Embryonic facial prominence (tissue), 1 donor: ENCODE results near the gene GPR152.
A peak's percentile ranks its signal among the peaks of the same experiment; 100 is the strongest.
"Not testable (repeated sequence)": the region's sequence is repeated elsewhere in the genome, so short reads cannot be mapped to it uniquely, and the experiment has no call there.

Experiments used
- DNase-seq: peaks from one replicate; pipeline ENCODE4 v3.0.0-alpha.2; 2016; ENCODE audit errors: extremely low spot score

GPR152 gene

DNA sequence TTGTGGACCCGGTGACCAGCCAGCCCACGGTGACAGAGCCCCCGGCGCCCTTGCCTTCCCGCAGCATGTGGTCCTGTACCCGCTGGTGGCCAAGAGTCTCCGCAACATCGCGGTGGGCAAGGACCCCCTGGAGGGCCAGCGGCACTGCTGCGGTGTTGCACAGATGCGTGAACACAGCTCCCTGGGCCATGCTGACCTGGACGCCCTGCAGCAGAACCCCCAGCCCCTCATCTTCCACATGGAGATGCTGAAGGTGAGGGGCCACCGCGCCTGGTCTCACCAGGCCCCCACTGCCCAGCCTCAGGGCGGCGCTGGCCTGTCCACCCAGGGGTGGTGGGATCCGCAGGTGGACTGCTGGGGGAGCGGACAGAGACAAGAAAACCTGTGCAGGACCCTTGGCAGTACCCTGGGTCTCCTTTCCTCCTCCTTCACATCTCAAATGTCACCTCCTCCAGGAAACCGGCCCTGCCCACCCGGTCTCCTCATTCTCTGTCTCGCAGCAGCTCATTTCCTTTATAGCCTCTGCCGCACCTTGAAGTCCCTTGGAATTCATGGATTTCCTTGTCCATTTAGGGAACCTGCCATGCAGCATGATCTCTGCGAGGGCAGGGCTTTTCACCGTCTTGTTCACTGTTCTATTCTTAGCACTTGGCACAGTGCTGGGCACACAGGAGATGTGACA is 36.8 kb upstream of the GPR152 start:
- DNase-seq = no peak

DNA sequence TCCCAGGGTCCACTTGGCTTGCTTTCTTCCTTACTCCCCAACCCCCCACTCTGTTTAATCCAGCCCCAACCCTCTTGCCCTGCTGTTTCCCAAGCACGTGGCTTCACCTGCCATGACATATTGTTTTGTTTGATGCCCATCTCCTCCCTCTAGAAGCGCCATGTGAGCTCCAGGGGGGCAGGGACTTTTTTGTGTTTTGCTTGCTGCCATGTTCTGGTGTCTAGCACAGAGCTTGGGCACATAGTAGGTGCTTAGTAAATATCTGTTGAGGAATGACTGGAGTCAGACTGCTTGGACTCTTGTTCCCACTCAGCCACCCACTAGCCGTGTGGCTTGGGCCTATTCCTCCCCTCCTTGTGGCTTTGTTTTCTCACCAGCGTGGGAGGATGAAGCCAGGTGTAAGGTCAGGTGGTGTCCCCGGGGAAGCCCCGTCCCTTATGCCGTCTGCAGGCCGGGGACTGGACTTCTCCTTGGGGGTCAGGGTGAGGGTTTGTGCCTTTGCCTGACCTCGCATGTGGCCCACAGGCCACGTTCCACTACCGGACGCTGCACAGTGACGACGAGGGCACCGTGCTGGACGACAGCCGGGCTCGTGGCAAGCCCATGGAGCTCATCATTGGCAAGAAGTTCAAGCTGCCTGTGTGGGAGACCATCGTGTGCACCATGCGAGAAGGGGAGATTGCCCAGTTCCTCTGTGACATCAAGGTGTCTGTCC is 34.1 kb upstream of the GPR152 start:
- no peak for DNase-seq

DNA sequence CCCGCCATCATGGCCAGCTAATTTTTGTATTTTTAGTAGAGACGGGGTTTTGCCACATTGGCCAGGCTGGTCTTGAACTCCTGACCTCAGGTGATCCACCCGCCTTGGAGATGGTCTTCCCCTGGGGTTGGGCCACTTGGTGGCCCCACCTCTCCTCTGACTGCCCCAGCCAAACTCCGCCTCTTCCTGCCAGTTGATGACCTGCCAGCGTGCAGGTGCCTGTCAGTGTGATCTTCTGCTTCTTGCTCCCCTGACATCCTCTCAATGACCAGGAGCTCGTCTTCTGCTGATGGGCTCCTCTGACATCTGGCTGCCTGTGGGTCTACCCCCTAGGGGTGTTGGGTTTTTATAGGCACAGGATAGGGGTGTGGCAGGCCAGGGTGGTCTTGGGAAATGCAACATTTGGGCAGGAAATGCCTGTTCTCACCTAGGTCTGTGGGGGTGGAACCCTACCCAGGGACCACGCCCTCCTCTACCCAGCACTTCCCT is 33.4 kb upstream of the GPR152 start:
- not testable (repeated sequence) for DNase-seq

DNA sequence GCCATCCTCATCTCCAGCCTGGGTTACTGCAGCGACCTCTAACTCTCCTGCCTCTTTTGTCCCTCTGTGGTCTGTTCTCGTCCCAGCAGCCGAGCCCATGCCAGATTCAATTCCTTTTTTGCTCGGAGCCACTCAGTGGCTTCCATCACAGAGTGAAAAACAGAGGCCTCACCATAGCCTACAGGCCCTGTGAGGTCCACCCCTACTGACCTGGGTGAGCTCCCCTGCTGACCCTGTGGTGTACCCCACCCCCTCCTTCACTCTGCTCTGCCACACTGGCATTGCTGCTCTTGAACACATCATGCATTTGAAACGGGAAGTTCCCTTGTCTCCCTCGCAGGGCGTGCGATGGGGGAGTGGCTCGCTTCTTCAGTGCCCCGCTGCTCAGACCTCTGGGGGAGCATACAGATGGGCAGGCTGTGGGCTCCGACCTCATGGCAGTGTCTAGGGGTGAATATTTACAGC is 32.4 kb upstream of the GPR152 start:
- DNase-seq = no peak

DNA sequence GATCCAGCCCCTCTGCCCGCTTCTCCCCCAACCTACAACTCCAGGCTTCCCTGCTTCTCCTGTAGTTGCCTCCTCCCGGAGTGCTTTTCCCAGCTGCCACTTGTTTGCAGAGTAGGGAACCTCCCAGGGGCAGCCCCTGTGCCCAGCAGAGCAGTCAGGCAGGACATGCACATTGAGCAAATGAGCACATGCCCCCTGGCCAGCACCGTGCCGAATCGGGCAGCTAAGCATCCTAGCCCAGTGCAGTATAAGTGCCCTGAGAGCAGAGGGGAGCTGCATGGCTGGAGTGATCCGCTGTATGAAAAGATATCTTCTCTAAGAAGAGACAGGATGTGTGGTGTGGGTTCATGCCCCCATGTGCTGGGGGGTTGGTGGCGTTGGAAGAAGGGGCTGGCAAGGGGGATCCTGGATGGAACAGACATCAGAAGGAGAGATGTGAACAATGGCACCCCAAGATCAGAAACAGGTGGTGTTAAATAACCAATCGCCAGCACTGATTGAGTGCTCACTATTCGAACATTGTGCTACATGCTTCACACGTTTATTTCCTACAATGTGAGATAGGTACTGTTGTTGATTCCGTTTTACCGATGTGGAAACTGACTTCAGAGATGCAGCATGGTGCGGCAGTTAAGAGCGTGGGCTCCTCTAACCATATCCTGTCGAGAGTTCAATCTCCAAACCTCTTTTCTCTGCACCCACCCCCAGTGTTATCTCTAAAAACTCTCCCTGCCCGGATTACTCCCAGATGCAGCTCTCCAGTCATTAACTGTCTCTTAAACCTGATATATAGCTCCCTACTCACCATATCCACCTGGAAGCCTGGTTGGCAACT is 31.5 kb upstream of the GPR152 start:
- DNase-seq = no peak

DNA sequence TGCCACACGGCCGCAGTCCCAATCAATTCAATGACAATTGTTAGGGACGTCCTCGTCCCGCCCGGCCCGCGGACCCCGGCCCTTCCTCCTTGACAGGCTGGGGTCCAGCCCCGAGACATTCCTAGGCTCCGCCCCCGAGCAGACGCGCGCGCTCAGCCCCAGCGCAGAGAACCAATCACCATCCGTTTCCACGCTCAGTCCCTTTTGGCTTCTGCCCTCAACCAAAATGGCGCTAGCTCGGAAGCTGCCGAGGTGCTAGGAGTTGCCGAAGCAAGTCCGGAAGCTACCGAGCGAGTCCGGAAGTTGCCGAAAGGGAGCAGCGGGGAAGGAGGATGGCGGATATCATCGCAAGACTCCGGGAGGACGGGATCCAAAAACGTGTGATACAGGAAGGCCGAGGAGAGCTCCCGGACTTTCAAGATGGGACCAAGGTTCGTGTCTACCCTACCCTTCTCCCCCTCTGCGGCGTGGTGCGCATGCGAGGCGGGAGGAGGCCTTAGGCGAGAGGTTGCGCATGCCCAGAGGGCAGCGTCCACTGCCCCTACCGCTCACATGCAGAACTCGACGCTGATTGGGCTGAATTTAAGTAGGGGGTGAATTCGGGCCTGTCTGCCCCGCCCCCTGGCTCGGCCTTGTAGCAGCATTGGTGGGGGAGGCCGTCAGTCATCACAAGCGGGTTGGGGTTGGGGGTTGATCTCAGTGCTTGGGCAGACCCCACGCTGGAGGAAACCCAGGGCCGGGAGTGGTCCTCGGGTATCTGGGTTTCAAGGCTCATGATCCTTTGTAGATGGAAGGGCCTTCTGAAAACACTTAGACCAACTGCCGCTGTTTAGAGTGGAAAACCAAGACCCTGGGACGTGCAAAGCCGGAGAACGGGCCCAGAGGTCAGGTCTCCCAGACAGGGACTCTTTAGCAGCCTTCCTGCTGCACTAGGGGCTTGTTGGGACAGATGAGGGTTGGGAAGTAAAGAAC is 30.6 kb upstream of the GPR152 start, which contains the start of gene AIP:
AIP (plus strand) TSS at position 200 of the 972 bp plus-strand sequence; CDS start at position 333, 133 bp downstream.
- DNase-seq = peak; percentile 95

DNA sequence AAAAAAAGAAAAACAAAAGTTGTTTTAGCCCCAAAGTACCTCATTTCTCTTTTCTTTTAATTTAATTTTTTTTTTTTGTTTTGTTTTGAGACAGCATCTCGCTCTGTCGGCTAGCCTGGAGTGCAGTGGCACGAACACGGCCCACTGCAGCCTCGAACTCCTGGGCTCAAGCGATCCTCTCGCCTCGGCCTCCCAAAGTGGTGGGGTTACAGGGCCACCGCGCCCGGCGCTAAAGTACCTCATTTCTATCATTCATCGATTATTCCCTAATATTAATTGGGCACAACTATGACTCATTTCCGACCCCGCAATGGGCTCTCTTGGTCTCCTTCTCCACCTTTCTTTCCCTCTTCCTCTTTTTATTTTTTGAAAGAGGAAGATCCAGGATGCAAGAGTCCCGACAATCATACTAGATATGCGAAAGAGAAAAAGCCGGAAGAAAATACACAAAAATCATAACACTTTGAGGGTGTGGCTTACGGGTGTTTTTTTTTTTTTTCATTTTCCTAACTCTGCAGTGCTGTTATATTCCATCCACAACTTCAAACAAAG is 29.8 kb upstream of the GPR152 start:
- DNase-seq = no peak

DNA sequence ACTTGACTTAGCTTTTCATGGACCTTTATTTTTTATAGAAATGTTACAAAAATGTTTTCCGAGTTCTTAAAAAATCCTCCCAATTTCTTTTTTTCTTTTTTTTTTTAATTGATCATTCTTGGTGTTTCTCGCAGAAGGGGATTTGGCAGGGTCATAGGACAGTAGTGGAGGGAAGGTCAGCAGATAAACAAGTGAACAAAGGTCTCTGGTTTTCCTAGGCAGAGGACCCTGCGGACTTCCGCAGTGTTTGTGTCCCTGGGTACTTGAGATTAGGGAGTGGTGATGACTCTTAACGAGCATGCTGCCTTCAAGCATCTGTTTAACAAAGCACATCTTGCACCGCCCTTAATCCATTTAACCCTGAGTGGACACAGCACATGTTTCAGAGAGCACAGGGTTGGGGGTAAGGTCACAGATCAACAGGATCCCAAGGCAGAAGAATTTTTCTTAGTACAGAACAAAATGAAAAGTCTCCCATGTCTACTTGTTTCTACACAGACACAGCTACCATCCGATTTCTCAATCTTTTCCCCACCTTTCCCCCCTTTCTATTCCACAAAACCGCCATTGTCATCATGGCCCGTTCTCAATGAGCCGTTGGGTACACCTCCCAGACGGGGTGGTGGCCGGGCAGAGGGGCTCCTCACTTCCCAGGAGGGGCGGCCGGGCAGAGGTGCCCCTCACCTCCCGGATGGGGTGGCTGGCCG is 25.0 kb upstream of the GPR152 start:
- not testable (repeated sequence) for DNase-seq

DNA sequence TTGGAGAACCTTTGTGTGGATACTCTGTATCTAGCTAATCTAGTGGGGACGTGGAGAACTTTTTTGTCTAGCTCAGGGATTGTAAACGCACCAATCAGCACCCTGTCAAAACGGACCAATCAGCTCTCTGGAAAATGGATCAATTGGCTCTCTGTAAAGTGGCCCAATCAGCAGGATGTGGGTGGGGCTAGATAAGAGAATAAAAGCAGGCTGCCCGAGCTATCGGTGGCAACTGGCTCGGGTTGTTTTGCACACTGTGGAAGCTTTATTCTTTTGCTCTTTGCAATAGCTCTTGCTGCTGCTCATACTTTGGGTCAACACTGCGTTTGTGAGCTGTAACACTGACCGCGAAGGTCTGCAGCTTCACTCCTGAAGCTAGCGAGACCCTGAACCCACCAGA is 24.2 kb upstream of the GPR152 start:
- DNase-seq = not testable (repeated sequence)

DNA sequence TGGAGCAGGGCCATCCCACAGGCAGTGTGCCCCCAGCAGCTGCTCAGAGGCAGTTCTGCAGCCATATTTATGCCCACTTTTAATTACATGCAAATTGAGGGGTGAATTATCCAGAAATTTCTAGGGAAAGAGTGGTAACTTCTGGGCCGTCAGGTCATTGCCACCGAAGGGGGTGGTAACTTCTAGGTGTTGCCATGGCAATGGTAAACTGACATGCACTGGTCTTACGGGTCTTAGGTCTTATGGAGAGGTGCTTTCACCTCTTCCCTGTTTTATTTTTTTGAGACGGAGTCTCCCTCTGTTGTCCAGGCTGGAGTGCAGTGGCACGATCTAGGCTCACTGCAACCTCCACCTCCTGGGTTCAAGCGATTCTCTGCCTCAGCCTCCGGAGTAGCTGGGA is 20.4 kb upstream of the GPR152 start:
- DNase-seq = no peak

DNA sequence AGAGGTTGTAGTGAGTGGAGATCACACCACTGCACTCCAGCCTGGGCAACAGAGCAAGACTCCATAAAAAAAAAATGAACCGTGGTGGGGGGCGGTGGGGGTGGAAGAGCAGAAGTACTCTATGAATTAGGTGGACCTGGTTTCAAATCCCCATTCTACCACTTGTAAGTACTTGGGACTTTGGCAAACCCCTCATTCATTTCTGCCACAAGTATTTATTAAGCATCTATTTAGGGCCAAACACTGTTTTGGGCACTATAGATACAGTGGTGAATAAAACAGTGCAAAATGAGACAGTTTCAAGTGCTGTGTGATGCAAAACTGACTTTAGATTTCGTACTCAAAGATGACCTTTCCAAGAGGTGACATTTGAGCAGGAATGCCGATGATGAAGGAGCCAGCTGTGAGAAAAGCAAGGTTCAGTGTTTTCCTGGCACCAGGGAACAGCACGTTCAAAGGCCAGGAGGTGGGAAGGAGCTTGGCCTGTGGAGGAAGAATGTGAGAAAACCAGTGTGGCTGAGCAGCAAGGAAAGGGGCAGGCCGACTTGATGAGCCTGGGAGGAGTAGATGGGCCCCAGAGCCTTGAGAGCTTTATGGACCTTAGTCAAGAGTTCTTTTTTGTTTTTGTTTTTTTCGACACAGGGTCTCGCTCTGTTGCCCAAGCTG is 17.9 kb upstream of the GPR152 start:
- no peak for DNase-seq

DNA sequence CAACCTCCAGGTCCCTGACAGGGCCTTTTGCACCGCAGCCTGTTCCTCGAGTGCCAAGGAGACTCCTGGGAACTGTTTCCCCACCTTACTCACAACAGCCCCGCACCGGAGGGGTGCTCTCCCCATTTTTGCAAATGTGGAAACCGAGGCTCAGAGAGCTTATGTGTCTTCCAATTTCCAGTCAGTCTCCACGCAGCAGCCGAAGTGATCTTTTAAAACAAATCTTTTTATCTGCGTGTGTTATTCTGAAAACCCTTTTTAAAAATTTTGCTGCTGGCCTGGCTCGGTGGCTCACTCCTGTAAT is 16.9 kb upstream of the GPR152 start:
- DNase-seq = no peak

DNA sequence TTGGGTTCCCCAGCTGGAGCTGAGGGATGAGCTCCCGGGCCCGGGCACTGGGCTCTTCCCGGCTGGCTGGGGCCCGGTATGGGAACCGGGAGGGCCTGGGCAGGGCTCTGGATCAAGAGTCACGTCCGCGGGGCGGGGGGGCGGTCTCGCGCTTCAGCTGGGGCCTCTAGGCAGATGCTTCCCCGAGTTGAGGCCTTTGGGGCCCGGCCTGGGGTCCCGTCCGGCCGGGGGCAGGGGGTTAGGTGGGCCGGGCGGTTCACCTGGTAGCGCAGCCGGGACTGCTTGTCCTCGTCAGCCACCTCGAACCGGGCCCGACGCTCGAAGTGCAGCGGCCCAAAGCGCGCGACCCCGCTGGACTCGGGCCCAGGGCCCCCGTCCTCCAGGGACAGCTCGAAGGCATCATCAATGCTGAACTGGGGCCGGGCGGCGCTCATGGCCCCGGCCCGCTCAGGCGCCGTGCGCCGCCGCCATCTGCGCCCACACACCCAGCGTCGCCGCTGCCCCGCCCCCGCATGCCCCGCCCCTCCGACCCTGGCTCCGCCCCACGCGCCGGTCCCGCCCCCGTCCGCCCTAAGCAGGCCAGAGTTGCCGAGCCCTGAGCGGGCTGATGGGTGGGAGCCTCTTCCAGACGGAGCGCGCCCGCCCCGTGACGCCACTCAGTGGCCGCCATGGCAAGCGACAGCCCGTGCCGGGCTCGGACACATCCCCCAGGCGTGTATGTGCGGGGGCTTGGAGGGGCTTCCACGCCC is 16.4 kb upstream of the GPR152 start, which contains the start of gene TMEM134:
TMEM134 (minus strand) TSS at position 493 of the 749 bp plus-strand sequence; CDS start at position 434, 59 bp downstream.
- DNase-seq = peak; percentile 82

DNA sequence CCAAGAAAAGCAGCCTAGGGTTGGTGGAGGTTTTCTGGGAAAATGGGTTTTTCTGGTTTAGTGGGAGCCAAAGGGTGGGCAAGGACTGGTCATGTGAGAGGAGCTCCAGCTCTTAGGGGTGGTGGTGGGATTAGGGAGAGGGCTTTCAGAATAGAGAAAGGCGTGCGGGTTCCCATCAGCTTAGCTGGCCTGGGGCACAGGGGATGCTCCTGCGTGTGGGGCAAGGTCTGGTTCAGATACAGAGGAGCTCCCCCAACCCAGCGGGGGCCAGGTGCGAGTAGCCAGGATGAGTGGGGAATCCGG is 15.9 kb upstream of the GPR152 start:
- no peak for DNase-seq

DNA sequence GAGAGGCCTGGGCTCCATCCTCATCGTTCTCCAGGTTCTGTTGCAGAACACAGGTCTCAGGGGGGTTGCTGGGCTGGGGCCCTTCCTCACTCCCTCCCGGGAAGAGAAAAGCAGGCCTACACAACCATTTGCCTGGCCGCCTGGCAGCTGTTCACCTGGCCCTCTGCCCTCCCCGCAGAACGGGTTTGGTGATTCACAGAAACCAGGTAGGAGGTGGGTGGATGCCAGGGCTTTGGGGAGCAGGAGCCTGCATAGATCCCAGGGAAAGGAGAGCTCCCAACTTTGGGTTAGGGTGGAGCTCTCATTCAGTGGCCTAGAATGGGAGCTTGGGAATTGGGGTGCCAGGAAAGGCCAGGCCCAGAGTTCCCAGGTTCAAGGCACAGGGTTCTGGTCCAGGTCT is 15.5 kb upstream of the GPR152 start:
- no peak for DNase-seq

DNA sequence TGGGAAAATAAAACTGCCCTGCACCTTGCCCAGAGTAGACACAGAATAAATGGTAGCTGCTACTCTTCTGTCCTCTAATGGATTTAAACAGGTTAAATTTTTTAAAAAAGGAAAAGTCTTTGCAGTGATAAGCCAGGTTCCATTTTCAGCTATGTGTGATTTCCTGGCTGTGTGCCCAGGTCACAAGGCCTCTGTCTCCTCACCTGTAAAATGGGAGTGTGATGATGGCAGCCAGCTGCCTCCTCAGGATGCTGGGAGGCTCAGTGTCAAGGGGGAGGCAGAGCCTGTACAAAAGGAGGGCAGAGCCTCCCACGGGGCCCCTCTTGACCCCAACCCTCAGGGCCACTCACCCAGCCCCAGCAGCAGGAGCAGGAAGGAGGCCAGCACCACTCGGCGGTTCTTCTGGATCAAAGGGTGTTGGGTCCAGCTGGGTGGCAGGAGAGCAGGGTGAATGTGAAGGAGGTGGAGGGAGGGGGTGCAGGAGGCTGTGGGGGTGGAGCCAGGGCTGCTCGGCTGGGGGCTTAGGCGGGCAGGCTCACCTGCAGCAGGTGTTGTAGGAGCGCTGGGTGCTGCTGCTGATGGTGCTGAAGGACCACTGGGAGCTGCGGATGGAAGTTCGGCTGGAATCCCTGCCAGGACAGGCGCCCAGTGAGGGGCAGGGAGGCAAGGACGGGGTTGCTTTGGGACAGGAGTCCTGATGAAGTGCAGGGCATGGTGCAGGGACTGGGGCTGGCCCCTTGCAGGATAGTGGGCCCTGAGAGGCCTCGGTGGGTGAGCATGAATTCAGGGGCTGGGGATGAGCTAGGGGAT is 14.6 kb upstream of the GPR152 start:
- DNase-seq = no peak

DNA sequence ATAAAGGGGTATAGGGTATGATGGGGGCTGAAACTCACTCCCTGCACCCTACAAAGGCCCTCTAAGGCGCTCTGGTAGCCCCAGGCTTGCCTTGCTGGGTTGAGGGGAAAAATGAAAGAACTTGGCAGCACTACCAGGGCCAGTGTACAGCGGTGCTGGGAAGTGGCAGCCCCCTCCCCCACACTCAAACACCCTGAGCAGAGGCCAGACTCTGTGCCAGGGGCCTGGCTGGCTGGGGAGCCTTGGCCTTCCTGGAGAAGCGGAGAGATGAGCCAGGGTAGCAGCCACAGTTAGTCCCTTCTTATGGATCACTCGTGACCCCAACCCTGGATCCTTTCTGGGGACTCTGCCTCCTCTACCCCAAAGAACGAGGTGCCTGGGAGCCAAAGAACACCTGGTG is 13.8 kb upstream of the GPR152 start:
- DNase-seq = no peak

DNA sequence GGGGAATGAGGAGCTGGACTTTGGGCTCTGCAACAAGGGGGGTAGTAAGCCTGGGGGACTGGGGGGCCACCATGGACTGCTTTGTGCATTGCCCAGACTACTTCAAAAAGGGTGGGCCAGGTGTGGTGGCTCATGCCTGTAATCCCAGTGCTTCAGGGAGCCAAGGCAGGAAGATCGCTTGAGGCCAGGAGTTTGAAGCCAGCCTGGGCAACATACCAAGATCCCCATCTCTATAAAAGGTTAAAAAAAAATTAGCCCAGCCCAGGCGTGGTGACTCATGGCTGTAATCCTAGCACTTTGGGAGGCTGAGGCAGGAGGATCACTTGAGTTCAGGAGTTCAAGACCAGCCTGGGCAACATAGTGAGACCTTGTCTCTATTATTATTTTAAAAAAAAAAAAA is 13.0 kb upstream of the GPR152 start:
- not testable (repeated sequence) for DNase-seq
